IPS-NIHi11 (cell line): ENCODE measurements around the gene YWHAQ.
A peak's percentile ranks its signal among the peaks of the same experiment; 100 is the strongest.

Experiments used
- DNase-seq: peaks from one replicate; pipeline ENCODE4 v3.0.0; 2012; ENCODE audit warnings: mixed read lengths, low spot score

Gene YWHAQ

GRCh38 chr2:9655441-9656269 is 24.9 kb upstream of the YWHAQ start:
- no peak for DNase-seq

DNA sequence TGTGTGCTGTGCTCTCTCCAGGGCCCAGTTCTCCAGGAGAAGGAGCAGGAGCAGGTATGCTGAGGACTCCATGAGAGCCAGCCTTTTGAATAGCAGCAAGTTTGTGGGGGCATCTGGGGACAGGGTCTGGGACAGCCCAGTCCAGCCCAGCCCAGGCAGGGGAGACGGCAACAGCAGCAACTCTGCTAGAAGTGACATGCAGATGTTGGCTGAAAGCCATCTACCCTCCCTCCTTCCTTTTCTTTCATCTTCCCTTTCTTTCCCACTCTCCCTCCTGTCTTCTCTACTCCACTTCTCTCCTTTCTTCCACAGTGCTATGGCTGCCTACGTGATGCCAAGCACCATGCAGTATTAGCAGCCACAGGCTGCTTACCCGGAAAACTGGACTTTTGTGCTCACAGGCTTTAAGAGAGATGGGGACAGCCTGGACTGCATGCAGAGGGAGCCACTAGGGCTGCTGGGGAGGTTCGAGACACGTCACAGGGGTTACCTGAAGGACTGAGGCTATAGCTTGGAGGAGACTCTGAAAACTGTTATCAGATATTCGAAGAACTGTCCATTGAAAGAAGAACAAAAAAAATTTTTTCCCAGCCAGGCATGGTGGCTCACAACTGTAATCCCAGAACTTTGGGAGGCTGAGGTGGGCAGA is 23.8 kb upstream of the YWHAQ start:
- DNase-seq: no peak

DNA sequence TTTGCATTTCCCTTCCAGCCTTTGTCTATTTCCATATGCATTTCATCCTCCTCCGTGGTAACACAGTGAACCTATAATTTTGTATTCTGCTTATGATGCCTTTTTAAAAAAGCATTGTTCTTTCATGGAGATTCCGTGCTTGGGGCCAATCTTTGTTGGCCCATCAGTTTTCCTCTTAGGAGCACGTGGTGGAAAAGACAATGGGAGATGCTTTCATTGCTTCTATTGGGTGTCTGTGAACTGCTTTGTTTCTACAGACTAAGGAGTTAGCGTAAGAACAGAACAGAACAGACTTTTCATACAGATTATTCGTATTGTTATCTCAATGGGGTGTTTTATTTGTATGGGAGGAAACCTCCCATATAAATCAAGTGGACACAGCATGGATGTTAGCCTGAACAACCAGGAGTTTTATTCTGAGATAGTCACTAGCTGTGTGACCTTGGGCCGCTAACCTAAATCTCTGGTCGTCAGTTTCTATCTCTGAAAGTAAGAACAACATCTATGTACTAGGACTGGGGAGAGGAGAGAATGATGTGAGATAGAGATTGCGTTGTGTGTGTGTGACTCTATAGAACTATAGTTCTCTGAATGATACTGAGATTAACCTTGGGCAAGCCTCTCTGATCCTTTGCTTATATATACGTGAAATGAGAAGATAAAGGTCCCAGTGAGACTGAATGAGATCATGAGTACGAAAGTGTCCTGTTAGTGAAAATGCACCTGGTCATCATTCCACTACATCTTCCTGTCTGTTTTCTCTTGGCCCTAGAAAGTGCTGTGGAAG is 22.9 kb upstream of the YWHAQ start:
- DNase-seq: no peak

DNA sequence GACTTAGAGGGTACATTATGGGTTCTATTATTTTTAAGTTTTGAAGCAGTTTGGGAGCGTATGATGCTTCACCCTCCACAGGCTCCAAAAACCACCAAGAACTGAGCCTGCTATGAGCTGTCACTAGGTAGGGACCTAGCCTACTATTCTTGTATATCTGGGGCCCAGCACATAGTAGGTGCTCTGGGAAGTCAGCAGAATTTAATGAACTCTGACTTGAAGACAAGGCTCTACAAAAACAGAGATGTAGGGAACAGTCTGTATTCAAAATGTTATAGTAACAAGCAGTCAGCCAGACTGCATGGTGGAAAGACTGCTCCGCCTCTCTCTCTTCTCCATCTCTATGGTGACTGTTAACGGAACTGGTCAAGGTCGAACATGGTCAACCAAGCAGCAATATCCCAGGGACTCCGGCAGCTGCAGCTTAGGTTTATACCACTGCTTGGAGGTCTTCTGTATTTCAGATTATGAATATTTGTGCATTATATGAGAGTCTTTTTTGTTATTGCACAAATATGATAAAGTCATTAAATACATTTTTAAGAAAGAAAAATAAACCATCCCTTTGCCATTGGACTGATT is 22.2 kb upstream of the YWHAQ start:
- DNase-seq: no peak

DNA sequence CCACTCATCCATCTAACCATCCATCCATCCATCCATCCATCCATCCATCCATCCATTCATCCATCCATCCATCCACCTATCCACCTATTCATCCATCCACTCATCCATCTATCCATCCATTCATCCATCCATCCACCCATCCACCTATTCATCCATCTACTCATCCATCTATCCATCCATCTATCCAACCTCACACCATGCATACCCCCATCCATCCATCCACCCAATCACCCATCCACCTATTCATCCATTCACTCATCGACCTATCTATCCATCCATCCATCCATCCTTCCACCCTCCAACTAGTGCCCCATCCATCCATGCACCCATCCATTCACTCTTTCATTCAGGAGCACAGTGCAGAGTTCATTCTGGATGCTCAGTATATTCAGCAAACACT is 21.5 kb upstream of the YWHAQ start:
- DNase-seq: no peak

DNA sequence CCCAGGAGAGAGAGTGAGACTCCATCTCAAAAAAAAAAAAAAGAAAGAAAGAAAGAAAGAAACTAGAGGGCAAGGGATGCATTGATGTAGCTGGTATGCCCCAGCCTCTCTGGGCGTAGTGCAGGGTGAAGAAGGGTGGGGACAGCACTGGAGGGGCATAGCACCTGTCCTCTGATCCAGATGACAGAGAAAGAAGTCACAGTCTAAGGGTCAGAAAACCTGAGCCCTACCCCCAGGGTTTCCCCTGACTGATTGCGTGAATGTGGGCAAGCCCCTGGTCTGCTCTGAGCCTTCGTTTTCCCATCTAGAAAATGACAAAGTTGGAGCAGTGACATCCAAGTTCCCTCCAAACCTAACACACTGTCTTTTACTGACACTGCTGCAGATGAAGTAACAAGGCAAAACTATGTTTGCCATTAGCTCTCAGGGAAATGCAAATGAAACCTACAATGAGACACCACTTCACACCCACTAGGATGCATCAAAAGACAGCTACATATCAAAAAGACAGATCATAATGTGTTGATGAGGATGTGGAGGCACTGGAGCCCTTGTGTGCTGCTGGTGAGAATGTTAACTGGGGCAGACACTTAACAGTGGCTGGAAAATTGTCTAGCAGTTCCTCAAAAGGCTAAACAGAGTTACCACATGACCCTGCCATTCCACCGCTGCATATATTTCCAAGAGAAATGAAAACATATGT is 19.5 kb upstream of the YWHAQ start:
- DNase-seq: no peak

DNA sequence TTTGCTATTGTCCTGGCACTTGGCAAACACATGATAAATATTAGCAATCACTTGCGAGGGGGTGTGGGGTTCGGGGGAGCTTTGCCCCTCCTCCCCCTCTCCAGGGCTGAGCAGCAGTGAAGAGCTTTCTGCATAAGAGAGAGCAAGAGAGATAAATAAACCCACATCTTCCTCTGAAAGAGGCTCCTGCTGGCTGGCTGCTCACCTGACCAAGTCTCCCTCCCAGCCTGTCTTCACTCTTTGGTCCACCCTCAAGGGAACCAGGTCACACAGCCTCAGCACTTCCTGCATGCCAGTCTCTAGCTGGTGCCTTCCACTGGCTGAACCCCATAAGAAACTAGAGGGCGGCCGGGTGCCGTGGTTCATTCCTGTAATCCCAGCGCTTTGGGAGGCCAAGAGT is 18.5 kb upstream of the YWHAQ start:
- no peak for DNase-seq

DNA sequence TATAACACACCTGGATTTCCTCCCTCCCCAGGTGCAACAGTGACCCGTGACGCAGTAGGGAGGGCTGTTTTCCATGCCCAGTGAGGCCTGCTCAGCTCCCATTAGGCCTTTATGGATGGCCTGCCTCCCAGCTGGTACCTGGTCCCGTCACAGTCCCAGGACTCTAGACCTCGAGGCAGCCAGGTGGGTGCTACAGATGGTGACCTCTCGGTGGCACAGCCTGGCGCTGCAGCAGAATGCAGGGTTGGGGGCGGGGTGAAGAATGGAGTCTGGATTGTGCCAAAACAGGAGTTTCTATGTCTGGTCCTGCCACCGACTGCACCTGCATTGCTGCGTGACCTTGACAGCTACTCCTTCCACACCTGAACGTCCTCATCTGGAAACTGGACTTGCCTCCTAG is 18.0 kb upstream of the YWHAQ start:
- no peak for DNase-seq

DNA sequence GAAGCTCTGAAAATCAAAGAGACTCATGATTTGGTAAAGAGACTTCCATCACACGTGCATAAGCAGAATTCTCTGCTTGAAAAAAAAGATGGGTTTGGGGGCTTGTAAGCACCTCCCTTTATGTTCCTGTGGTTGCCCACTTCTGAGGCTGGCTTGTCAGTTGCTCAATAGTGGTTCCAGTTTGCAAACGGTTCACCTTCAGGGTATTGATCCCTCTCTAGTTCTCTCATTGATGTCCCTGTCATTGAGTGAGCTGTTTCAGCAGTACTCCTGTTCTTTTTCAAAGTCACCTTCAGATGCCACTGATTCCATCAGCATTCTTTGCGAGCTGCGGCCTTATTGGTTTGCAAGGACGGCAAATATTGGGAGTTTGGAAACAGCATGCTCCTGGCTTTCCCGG is 17.1 kb upstream of the YWHAQ start:
- DNase-seq: no peak

DNA sequence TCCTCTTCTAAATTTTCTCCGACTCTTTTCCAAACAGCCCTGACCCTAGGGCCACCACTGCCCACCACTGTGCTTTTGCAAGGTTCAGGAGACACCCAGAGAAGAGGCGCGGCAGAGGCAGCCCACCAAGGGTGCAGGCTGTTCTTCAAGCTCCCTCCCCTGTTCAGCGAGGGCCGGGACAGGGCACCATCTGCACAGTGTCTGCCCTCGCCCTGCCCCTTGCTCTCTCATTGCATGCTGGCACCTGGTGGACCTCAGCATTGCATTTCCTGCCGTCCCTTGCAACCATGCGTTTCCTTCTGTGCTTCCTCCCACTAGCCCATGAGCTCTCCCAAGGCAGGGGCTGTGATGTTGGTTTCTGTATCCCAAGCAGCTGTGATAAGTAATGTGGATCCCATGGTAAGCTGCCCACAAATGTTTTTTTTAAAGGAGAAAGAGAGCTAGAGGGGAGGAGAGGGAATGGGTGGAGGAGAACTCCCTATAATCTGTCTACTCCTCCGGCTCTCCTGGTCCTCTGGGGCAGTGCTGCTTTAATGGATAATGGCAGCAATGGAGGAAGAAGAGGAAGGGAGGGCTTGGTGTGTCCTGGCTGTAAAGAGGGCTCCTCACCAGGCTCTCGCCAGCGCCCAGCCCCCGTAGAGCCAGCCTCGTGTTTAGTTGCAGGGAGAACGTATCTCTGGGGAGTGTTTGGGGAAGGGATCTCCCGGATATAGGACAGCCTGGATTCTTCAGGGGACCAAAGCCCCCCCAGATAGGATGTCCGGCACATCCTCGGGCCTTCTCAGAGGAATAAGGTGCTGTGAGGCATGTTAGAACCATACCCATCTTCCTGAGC is 15.6 kb upstream of the YWHAQ start:
- no peak for DNase-seq

- no peak for DNase-seq
Observed at GRCh38 chr2:9644603-9645002, 13.8 kb upstream of the YWHAQ start.

- DNase-seq: no peak
Observed at GRCh38 chr2:9644021-9644420, 13.2 kb upstream of the YWHAQ start.

DNA sequence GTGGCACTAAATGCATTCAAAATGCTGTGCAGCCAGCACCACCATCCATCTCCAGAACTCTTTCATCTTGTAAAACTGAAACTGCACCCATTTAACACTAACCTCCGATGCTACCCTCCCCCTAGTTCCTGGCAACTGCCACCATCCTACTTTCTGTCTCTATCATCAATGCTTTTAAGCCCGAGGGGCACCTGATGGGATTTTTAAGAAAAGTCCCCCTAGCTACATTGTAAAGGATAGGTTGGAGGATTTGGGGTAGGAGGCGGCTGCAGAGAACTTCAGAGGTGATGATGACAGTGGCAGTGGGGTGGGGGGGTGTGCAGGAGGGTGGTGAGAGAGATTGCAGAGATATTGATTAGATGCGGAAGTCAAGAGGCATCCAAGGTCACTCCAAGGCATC is 10.8 kb upstream of the YWHAQ start:
- no peak for DNase-seq

GRCh38 chr2:9640403-9641104 is 9.8 kb upstream of the YWHAQ start:
- DNase-seq: no peak

- DNase-seq: no peak
Observed at GRCh38 chr2:9639740-9640343, 9.0 kb upstream of the YWHAQ start.

- no peak for DNase-seq
Observed at GRCh38 chr2:9639000-9639602, 8.3 kb upstream of the YWHAQ start.

- peak; percentile 37 for DNase-seq
Observed at GRCh38 chr2:9638532-9638931, 7.7 kb upstream of the YWHAQ start.

- no peak for DNase-seq
Observed at GRCh38 chr2:9637330-9637729, 6.5 kb upstream of the YWHAQ start.

DNA sequence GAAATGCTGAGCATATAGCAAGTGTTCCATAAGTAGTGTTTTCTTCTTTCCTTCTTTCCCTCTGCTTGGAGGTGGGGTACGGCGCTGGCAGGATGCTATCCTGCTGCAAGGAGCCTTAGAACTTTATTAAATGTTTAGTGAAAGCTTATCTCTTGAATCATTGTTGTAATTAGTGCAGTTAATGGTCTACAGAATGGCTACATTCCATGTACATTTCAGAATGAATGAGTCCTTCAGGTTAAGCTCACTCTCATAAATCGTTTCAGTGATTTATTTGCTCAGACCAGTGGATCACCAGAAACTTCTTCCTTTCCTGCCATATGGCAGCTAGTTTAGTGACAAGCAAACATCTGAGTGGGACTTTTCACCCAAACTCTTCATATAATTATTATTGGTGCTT is 3.3 kb upstream of the YWHAQ start:
- no peak for DNase-seq
